Smooth muscle cell (in vitro differentiated cells): ENCODE measurements around the gene MDM1. TPM values are rescaled to one million over a fixed set of nuclear protein-coding genes. Genes with fewer than 3 reads are reported as not detected.
A peak's percentile ranks its signal among the peaks of the same experiment; 100 is the strongest.

Experiments used
- DNase-seq: peaks from one replicate; lab custom pipeline; 2025; ENCODE audit not compliant: unreplicated experiment; lab: John Stamatoyannopoulos, UW
- H2AFZ ChIP-seq: fragments of 200-600 bp; sonication (generic); 2 replicates; pipeline ENCODE4 v1.6.0; 2016; ENCODE audit warnings: antibody characterized with exemption, low read depth, mild to moderate bottlenecking
- H3F3A ChIP-seq: fragments of 200-600 bp; sonication (generic); 2 replicates; pipeline ENCODE4 v1.6.0; 2017; ENCODE audit warnings: antibody characterized with exemption, low read depth
- H3K27ac ChIP-seq: fragments of 200-600 bp; sonication (generic); 2 replicates; pipeline ENCODE4 v1.5.1; 2016; ENCODE audit warnings: low read depth, mild to moderate bottlenecking
- H3K27me3 ChIP-seq: fragments of 200-600 bp; sonication (generic); 2 replicates; pipeline ENCODE4 v1.6.1; 2016; ENCODE audit warnings: low read depth, mild to moderate bottlenecking
- H3K36me3 ChIP-seq: fragments of 200-600 bp; sonication (generic); 2 replicates; pipeline ENCODE4 v1.5.1; 2016; ENCODE audit warnings: low read depth
- H3K4me1 ChIP-seq: fragments of 200-600 bp; sonication (generic); 2 replicates; pipeline ENCODE4 v1.5.1; 2016; ENCODE audit warnings: low read depth
- H3K4me2 ChIP-seq: fragments of 200-600 bp; sonication (generic); 2 replicates; pipeline ENCODE4 v1.6.0; 2016; ENCODE audit warnings: mild to moderate bottlenecking
- H3K4me3 ChIP-seq: fragments of 200-600 bp; sonication (generic); 2 replicates; pipeline ENCODE4 v1.5.1; 2016; ENCODE audit warnings: mild to moderate bottlenecking
- H3K79me2 ChIP-seq: fragments of 200-600 bp; sonication (generic); 2 replicates; pipeline ENCODE4 v1.6.0; 2016; ENCODE audit warnings: low read depth, mild to moderate bottlenecking
- H3K9ac ChIP-seq: fragments of 200-600 bp; sonication (generic); 2 replicates; pipeline ENCODE4 v1.6.0; 2016; ENCODE audit warnings: low read depth
- H3K9me3 ChIP-seq: fragments of 200-600 bp; sonication (generic); replicated peaks from 2 replicates; pipeline ENCODE4 v1.5.1; 2016; ENCODE audit warnings: low read depth
- H4K20me1 ChIP-seq: fragments of 200-600 bp; sonication (generic); 2 replicates; pipeline ENCODE4 v1.6.0; 2016; ENCODE audit warnings: low read depth
- WGBS: methylation state at CpG from one replicate; pipeline ENCODE4 v1.1.7; 2016; ENCODE audit warnings: low lambda C conversion rate; 5-methylcytosine and 5-hydroxymethylcytosine counted together
- polyA plus RNA-seq: library from polyadenylated mRNA; unstranded; fragments of >200 nt; fragmentation: Nextera tagmentation; extraction: Ambion mirVana; gene quantifications from 2 replicates; pipeline ENCODE4 v1.2.1, GENCODE V29; 2016
- total RNA-seq: library from RNA; depleted of rRNA; stranded (reverse); fragments of >200 nt; gene quantifications from 2 replicates; pipeline ENCODE4 v1.2.3, GENCODE V29; 2014
- TF ChIP-seq, protein P1 (sequence below): fragments of 200-600 bp; sonication (generic); IDR thresholded peaks from 2 replicates; pipeline ENCODE4 v1.5.1; 2017; ENCODE audit warnings: borderline replicate concordance, mild to moderate bottlenecking, antibody characterized with exemption; ENCODE audit not compliant: insufficient read depth, poor library complexity, severe bottlenecking

MDM1 gene
- total and polyA plus RNA-seq, 2 experiments from 2014 or later, result 5.4 to 15.9 TPM

DNA sequence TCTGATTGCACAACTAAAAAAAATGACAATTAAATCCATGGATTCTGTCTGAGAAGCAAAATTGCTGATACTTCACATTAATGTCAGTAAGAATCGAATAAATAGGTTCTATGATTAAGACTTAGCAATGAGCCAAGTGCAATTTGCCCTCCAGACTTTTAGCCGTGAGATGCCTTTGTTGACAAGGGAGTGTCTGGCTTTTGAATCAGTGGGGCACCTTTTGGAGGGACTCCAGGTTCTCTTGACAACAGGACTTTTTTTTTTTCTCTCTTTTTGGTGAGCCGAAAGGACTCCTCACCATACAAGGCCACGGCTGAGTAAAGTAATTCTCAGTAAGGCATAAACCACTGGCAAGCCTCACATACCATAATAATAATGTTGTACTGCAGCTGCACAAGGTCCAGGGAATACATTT lies 4.7 kb upstream of the MDM1 start:
- Histone ChIP-seq H3K27me3 (no peaks in the 10 kb centered on the region), H3K9ac (no peak overlapping the region), H3K4me1 (no peaks in the 10 kb centered on the region), H2AFZ (no peak overlapping the region), H3K4me2 (no peak overlapping the region), H3K27ac (no peak overlapping the region), H4K20me1 (no peaks in the 10 kb centered on the region), H3K79me2 (no peaks in the 10 kb centered on the region), H3F3A (no peaks in the 10 kb centered on the region), H3K9me3 (no peaks in the 10 kb centered on the region), H3K4me3 (no peak overlapping the region), H3K36me3 (no peaks in the 10 kb centered on the region)
- no peak for DNase-seq
- 83% methylated on average over 4 of the region's 4 CpGs for WGBS
- TF ChIP-seq, protein P1, sequence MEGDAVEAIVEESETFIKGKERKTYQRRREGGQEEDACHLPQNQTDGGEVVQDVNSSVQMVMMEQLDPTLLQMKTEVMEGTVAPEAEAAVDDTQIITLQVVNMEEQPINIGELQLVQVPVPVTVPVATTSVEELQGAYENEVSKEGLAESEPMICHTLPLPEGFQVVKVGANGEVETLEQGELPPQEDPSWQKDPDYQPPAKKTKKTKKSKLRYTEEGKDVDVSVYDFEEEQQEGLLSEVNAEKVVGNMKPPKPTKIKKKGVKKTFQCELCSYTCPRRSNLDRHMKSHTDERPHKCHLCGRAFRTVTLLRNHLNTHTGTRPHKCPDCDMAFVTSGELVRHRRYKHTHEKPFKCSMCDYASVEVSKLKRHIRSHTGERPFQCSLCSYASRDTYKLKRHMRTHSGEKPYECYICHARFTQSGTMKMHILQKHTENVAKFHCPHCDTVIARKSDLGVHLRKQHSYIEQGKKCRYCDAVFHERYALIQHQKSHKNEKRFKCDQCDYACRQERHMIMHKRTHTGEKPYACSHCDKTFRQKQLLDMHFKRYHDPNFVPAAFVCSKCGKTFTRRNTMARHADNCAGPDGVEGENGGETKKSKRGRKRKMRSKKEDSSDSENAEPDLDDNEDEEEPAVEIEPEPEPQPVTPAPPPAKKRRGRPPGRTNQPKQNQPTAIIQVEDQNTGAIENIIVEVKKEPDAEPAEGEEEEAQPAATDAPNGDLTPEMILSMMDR, result no peak

DNA sequence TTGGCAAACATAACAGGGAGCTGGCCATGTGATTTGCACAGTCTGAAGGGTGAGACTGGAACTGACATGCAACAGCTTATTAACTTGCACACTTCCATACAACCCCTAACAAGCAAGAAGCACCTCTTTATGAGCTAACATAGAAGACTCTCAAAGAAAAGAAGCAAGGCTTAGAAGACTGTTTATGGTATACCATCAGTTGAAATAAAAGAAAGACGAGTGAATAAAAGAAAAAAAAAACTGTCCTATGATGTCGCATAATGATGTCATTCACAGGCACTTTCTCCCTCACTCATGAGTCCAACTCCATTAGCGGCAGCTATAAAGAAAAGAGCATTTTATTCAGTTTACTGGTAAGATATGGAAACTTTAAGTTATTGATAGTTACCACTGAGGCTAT lies 3.3 kb upstream of the MDM1 start:
- Histone ChIP-seq H4K20me1 (no peaks in the 10 kb centered on the region), H3K4me1 (peaks cover 5% of the 10 kb centered on the region), H3K4me2 (no peak overlapping the region), H3K79me2 (peaks cover 3% of the 10 kb centered on the region), H3F3A (no peaks in the 10 kb centered on the region), H3K36me3 (no peaks in the 10 kb centered on the region), H2AFZ (no peak overlapping the region), H3K27ac (no peak overlapping the region), H3K9ac (no peak overlapping the region), H3K4me3 (no peak overlapping the region), H3K27me3 (no peaks in the 10 kb centered on the region), H3K9me3 (no peaks in the 10 kb centered on the region)
- WGBS, result 89% methylated on average over 3 of the region's 3 CpGs
- no peak for DNase-seq
- TF ChIP-seq, protein P1, result no peak

DNA sequence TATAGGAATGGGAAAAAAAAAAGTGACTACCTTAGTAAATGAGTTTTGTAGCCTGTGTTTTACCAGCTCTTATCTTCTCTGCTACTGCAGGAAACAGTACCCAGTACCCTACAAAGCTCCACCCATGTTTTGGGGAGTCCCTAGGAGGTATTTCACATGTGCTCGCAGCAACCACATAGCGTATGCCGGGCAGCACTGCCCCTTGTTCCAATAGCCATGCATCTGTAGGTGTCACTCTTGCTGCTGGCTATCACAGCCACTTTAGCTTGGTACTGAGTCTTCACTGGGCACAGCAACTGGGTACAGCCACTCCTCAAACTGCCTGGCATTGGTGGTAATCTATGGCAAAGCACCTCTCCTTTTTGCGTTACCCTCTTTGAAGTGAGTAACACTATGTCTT lies 2.0 kb upstream of the MDM1 start:
- no peak overlapping the region for H3K27ac ChIP-seq
- H3K36me3 ChIP-seq, result no peaks in the 10 kb centered on the region
- H3F3A ChIP-seq, result no peaks in the 10 kb centered on the region
- no peaks in the 10 kb centered on the region for H4K20me1 ChIP-seq
- H3K79me2 ChIP-seq, result peaks cover 3% of the 10 kb centered on the region
- no peaks in the 10 kb centered on the region for H3K9me3 ChIP-seq
- H3K9ac ChIP-seq, result no peak overlapping the region
- DNase-seq, result no peak
- H3K4me3 ChIP-seq, result no peak overlapping the region
- no peaks in the 10 kb centered on the region for H3K27me3 ChIP-seq
- peak overlapping the region; percentile 65 for H2AFZ ChIP-seq
- peaks cover 5% of the 10 kb centered on the region for H3K4me1 ChIP-seq
- H3K4me2 ChIP-seq, result no peak overlapping the region
- TF ChIP-seq, protein P1, result no peak
- WGBS, result 72% methylated on average over 4 of the region's 4 CpGs
